MCF 10A (cell line): Measurements from ENCODE around the gene C12orf43. TPM values are rescaled to one million over a fixed set of nuclear protein-coding genes. Genes with fewer than 3 reads are reported as not detected.

Experiments
- BruUV-seq: library from RNA; stranded (reverse); fragments of 400-500 nt; replicated peaks from 2 replicates; lab custom pipeline; 2021; lab: Mats Ljungman, UMichigan
- CTCF ChIA-PET: fragments of 300-600 bp; sonication (Branson Sonifier 250); formaldehyde crosslinking; extraction: SDS; loops from one replicate; lab custom pipeline; 2021; ENCODE audit warnings: antibody characterized with exemption, inconsistent platforms; lab: Yijun Ruan, JAX
- POLR2A ChIA-PET: fragments of 300-600, 350-650 bp; sonication (Branson Sonifier 250); formaldehyde crosslinking; extraction: SDS; loops from one replicate; lab custom pipeline; 2020; ENCODE audit warnings: antibody characterized with exemption, inconsistent platforms; lab: Yijun Ruan, JAX
- DNase-seq: peaks from one replicate; pipeline ENCODE4 v3.0.0-alpha.2; 2018; ENCODE audit not compliant: unreplicated experiment
- H3K27ac Mint-ChIP-seq: one replicate; pipeline ENCODE4 v1.8.0; 2022; ENCODE audit warnings: mild to moderate bottlenecking, low read depth, mixed read lengths; ENCODE audit not compliant: unreplicated experiment
- H3K27me3 Mint-ChIP-seq: one replicate; pipeline ENCODE4 v1.8.0; 2022; ENCODE audit warnings: mixed read lengths; ENCODE audit not compliant: insufficient read depth, unreplicated experiment
- H3K36me3 Mint-ChIP-seq: one replicate; pipeline ENCODE4 v1.8.0; 2022; ENCODE audit warnings: mild to moderate bottlenecking, moderate library complexity, mixed read lengths; ENCODE audit not compliant: insufficient read depth, unreplicated experiment
- H3K4me1 Mint-ChIP-seq: one replicate; pipeline ENCODE4 v1.8.0; 2022; ENCODE audit warnings: mixed read lengths; ENCODE audit not compliant: insufficient read depth, unreplicated experiment
- H3K4me3 Mint-ChIP-seq: one replicate; pipeline ENCODE4 v1.8.0; 2022; ENCODE audit warnings: mild to moderate bottlenecking, moderate library complexity, mixed read lengths; ENCODE audit not compliant: unreplicated experiment
- H3K9me3 Mint-ChIP-seq: one replicate; pipeline ENCODE4 v1.8.0; 2022; ENCODE audit warnings: mixed read lengths; ENCODE audit not compliant: unreplicated experiment
- CTCF ChIP-seq: fragments of 200-600 bp; IDR thresholded peaks from one replicate; pipeline ENCODE4 v1.8.0; 2022; ENCODE audit warnings: antibody characterized with exemption, mild to moderate bottlenecking; ENCODE audit not compliant: unreplicated experiment
- intact Hi-C: fragments of 100-400 bp; cut with micrococcal nuclease; formaldehyde crosslinking; loops from 2 replicates; pipeline ENCODE4 v1.14.1; 2022
- total RNA-seq: library from RNA; stranded (reverse); gene quantifications from 2 replicates; pipeline ENCODE4 v1.2.3, GENCODE V29; 2022

Gene C12orf43
- total RNA-seq, 1 experiment from 2014 or later = 18.9 TPM

GRCh38 chr12:121036810-121037326, 20.6 kb upstream of the C12orf43 start:
- no peak for TF ChIP-seq CTCF
- CTCF ChIA-PET = interaction anchor here (0.6 to 0.7 kb wide), 2 partner anchors 66 to 390 kb away, joined by 3 to 4 read pairs; no protein-coding TSS in a partner anchor
- H3K9me3 Mint-ChIP-seq = no peaks in the 10 kb centered on the region
- H3K4me3 Mint-ChIP-seq = no peak overlapping the region
- POLR2A ChIA-PET = no interaction called here
- peaks cover 24% of the 10 kb centered on the region for H3K4me1 Mint-ChIP-seq
- no peaks in the 10 kb centered on the region for H3K36me3 Mint-ChIP-seq
- H3K27me3 Mint-ChIP-seq = no peaks in the 10 kb centered on the region
- intact Hi-C loops = no loop called here
- DNase-seq = peak; percentile 70
- no peak overlapping the region for H3K27ac Mint-ChIP-seq
- BruUV-seq = no TSS peak

GRCh38 chr12:121034616-121035305, 18.5 kb upstream of the C12orf43 start:
- no peak for DNase-seq
- TF ChIP-seq CTCF = no peak
- peak overlapping the region; percentile 21 for H3K4me3 Mint-ChIP-seq
- POLR2A ChIA-PET = interaction anchor here (1.2 kb wide), 1 partner anchor 18 kb away, joined by 4 read pairs; the partner anchor contains the start of gene C12orf43
- H3K27me3 Mint-ChIP-seq = no peaks in the 10 kb centered on the region
- intact Hi-C loops = no loop called here
- no peaks in the 10 kb centered on the region for H3K36me3 Mint-ChIP-seq
- no TSS peak for BruUV-seq
- H3K4me1 Mint-ChIP-seq = peaks cover 24% of the 10 kb centered on the region
- no peaks in the 10 kb centered on the region for H3K9me3 Mint-ChIP-seq
- H3K27ac Mint-ChIP-seq = peak overlapping the region; percentile 16
- CTCF ChIA-PET = interaction anchor here (0.5 to 0.6 kb wide), 2 partner anchors 22 to 121 kb away, joined by 3 to 5 read pairs; no protein-coding TSS in a partner anchor

GRCh38 chr12:121033625-121034349, 17.5 kb upstream of the C12orf43 start:
- peak; percentile 93 for DNase-seq
- no peak for TF ChIP-seq CTCF
- intact Hi-C loops = no loop called here
- Mint-ChIP-seq H3K36me3 (no peaks in the 10 kb centered on the region), H3K27ac (peak overlapping the region; percentile 16), H3K27me3 (no peaks in the 10 kb centered on the region), H3K9me3 (no peaks in the 10 kb centered on the region), H3K4me3 (peak overlapping the region; percentile 21), H3K4me1 (peaks cover 24% of the 10 kb centered on the region)
- CTCF ChIA-PET = interaction anchor here (0.5 to 1.1 kb wide), 5 partner anchors 8 to 604 kb away, joined by 3 to 5 read pairs (median 4); no protein-coding TSS in a partner anchor
- BruUV-seq = no TSS peak
- POLR2A ChIA-PET = interaction anchor here (0.9 to 1.2 kb wide), 2 partner anchors 17 to 229 kb away, joined by 4 to 5 read pairs; partner anchors contain the start of gene C12orf43
